GM19351 (cell line): Measurements from ENCODE around the gene WDR33.

Source experiments
- ATAC-seq: cut with Tn5 transposase; IDR thresholded peaks from one replicate; pipeline ENCODE4 v1.9.1; 2021; ENCODE audit warnings: mild to moderate bottlenecking, moderate library complexity; ENCODE audit not compliant: unreplicated experiment

Gene WDR33

DNA sequence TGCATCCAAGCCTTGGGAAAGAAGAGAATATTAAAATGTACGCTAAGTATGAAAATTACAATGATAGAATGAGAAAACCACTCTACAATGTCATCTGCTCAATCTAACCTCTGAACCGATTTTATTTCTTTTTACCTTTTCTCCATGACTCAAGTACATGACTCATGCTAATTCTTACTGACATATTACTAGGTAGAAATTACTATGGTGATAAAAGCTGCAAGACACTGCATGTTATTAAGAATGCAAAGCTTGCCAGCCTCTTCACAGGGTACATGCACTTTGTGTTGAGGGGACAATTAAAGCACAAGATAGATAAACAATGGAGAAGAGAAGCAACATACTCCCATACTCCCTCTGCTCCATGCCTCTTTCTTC is 89.0 kb downstream of the WDR33 start:
- ATAC-seq: no peak

DNA sequence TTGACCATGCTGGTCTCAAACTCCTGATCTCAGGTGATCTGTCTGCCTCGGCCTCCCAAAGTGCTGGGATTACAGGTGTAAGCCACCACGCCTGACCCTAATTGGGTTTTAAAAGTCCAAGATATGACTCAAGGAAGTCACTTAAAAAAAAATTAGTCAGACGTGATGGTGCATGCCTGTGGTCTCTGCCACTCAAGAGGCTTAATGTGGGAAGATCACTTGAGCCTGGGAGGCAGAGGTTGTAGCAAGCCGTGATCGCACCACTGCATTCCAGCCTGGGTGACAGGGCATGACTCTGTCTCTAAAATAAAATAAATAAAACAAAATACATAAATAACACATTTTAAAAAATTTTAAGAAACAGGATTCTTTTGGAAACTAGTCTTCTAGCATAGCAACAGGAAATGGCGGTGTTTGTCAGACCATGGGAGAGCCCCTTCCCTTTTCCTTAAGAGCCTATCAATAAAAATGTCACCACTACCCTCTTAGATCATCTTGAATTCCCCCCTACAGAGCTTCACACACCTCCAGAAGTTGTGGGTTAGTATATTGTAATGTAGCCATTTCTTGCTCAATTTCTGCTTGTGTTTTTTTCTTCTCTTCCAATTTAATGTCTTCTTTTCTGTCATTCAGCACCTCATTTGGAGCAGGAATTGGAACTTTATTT is 89.5 kb downstream of the WDR33 start:
- no peak for ATAC-seq

DNA sequence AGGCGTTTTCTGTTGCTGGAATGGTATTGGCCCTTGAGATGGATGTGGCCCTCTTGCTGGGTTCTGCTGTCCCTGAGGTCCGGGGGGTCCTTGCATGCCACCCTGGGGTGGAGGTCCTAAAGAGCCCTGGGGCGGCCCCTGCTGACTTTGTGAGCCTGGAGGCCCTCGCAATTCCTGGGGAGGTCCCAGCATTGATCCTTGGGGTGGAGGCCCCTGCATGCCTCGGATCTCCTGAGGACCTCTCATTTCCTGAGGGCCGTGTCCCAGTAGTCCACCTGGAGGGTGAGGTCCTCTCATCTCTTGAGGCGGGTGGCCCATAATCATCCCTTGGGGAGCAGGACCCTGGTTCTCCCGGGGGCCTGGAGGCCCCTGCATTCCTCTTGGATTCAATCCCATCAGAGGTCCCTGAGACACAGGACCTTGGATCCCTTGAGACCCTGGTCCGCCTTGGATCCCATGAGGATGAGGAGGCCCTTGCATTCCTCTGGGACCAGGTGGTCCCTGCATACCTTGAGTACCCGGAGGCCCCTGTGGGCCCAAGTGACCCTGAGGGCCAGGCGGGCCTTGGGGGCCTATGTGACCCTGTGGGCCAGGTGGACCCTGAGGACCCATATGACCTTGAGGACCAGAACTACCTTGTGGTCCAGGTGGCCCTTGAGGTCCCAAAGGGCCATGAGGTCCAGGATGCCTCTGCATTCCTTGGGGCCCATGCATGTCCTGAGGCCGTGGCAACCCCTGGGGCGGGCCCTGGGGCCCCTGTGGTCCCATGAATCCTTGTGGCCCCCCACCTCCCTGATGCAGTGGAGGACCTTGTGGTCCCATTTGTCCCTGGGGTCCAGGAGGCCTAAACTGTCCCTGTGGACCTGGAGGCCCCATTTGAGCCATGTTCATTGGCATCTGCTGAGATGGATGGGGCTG is 91.4 kb downstream of the WDR33 start:
- ATAC-seq: no peak

DNA sequence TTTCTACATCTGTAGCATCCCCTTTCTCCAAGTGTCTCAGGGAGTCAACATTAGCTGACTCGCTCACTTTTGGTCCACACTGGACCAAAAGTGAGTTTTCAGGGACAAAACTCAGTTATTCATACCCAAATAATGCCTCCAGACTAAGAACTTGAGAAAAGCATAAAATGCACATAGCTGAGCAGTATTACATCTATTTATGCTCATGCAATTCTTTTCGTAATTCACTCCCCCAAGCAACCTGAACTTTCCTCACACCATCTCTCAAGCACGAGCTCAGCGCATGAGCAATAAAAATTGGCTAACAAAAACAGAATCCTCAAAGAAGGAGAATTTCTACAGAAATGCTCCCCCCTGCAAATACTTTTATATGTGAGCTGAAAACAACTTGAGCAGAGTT is 92.7 kb downstream of the WDR33 start:
- ATAC-seq: no peak

DNA sequence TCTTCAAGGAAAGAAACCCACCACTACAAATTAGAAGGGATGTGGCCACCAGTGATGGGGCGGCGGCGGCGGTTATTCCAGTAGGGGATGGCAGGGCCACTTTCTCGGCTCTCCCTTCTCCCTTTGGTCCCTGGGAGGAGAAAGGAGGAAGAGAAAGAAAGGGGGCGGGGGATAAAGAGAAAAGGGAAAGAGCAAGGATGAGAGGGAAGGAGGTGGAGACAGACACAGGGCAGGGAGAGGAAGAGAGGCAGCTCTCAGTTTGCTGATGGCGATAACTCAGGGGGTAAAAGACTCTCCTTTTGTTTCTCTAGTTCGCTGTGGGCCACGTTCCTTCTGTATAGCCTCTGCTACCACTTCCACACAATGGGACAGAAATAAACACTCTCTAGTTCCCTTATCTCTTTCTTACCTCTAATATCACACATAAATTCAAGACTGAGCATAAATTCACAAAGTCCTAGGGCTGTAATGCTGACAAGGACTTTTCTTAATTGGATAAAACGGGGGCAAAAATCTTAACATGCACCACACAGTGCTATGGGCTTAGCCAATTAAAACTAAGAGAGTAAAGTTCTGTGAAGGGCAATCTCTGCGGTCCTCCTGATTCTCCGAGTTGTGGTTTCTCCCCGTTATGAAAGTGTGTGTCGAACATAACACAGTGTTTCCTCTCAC is 95.1 kb downstream of the WDR33 start:
- no peak for ATAC-seq

DNA sequence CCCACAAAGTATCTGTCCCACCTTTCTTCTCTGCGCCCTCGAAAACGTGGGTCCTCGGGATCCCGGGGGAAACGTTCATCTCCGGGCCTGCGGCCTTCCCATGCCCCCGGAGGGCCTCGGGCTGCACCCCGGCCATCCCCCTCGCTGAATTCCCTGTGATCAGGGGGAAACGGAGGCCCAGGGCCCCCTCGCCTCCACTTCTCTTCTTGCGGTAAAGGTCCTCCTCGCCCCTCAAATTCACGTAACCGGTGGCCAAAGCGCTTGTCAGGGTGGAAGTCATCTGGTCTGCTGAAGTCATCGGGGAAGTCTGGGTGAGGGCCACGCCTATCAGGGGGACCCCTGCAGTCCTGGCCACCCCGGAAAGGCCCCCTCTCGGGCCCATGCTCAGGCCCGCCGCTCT is 97.4 kb downstream of the WDR33 start:
- ATAC-seq: no peak

DNA sequence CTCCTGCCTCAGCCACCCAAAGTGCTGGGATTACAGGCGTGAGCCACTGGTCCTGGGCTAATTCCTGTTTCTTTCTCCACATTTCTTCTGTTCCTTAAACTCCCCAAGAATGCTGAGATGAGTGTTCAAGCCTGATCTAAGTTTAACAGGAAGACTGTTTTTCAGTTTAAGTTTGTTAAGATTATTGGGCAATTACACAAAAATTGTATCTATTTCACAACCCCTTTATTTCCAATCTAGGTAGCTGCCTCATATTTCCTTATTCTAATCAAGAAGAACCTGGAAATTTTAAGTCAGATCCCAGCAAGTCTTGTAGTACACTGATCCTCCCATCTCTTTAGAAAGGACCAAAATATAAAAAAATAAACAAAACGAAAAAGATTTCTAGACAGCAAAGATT is 98.0 kb downstream of the WDR33 start:
- ATAC-seq: no peak

DNA sequence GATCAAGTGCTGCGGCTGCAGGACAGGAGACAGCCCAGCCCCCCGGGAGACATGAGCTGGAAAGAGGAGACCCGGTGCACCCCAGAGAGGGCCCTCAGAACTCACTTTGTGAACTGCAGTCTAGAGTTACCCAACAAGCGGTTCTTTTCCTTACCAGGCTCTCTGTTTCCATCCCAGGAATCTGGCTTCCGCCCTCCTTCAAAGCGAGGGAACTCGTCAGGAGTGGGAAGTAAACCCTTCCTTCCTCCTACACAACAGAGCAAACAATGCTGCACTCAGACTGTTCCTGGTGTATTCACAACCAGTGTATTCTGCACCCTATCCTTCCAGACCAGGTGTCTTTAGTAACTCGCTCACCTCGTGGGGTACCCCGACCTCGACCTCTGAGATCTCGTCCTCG is 101.6 kb downstream of the WDR33 start:
- no peak for ATAC-seq

DNA sequence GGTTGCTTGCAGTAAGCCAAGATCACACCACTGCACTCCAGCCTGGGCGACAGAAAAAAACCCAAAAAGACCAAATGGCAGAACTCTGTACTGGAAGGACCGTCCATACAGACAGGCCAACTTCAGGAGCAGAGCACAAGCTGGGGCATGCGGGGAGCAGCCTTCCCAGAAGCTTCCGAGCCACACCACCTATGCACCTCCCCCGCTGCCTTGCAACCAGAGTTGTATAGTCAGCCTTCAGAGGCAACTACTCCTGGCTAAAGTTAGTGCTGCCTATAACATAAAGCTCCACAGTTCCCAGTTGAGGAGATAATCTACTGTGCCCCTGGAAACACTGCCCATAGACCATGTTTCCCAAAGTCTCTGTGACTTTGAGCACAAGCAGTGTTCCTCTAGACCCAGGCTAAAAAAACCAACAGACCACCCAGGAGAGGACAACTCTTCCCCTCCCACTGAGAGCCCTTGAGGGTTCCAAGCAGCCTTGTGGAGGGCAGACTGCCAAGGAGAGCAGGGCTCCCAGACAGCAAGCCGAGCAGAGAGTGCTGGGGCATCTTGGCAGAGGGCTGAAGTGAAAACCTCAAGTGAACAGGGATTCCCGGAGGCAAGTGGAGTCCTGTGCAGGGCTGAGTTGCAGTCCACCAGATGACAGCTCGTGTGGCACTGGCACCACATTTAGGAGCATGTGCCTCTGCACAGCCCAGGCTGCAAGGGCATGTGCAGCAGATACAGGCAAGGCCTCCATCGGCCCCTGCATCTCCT is 102.9 kb downstream of the WDR33 start:
- ATAC-seq: no peak

DNA sequence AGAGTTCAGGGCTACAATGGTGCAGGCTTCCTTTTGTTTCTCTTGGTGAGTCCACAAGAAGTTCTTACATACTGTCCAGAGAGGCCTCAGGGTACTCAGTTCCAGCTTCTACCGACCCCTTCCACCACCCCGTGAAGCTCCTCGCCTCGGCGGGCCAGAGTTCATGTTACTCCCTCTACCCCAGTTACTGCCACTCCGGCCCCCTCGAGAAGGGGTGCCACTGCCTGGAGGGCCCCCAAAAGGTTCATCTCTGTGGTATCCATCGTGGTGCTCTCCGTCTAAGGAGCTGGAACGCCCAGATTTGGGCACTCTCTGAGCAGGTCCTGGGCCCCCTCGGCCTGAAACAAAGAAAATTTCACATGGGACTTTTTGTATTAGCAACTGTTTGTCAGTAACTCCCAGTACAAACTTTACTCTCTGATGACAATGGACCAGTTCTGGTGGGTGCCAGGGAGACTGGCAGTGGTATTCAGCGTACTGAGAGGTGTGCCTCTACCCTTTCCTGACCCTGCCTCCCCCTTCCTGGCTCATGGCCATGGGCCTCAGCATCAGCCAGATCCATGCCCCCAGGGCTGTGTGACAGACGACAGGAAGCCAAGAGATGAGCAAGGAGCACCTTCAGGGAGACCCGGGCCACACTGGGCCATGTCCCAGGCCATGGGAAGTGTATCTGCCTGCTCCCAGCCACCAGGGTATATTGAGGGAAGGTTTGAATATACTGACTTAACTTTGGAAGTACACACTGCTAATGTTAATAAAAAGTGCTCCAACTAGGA is 104.6 kb downstream of the WDR33 start:
- no peak for ATAC-seq

DNA sequence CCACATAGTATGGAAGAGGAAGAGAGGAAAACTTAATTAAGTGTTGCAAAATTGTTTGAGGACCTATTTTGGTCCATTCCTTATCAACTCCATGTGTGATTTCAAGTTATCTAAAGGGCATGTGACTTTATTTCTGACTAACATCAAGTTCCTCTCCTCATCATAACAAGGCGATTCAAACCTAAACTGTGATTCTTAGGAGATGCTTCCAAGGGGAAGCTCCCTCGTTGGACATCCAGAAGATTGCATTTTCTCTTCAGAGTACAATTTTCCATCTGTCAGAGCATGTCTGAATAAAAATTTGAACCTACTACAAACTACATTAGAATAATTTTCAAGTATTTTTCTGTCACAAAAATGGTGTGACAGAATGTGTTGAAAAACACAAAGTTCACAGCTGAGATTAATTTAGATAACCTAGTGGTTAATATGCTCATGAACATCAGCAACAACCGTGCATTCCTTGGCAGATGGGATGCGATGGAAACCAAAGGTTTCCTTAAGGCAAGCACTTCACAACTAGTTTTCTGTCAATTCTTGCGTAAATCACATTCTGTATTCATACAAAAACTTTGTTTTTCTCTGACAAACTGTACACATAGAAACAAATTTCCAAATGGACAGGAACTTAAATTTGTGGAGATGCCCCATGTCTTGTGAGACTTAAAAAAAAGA is 105.4 kb downstream of the WDR33 start:
- ATAC-seq: no peak

DNA sequence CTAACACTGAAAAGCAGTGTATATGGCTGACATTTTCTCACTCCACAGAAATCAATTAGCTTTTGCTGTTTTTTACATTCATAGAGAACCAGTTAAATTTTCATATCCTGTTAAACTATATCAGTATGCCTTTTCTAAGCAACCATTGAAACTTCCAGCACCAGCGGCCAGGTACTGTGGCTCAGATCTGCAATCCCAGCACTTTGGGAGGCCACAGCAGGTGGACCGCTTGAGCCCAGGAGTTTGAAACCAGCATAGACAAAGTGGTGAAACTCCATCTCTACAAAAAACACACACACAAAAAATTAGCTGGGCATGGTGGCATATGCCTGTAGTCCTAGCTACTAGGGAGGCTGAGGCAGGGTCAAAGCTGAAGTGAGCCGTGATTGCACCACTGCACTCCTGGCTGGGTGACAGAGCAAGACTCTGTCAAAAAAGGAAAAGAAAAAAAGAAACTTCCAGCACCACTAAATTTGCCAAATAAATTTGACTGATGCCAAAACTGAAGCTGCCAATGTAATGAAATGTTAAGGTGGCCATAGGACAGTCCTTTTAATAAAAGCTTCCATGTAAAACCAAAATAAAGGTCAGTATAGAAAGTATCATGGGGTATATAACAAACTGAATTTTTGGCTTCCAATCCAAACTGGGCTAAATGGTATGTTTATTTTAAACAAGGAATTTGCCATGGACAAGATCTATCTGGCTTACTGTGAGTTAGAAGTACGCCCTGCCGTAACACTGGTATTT is 106.2 kb downstream of the WDR33 start:
- no peak for ATAC-seq

DNA sequence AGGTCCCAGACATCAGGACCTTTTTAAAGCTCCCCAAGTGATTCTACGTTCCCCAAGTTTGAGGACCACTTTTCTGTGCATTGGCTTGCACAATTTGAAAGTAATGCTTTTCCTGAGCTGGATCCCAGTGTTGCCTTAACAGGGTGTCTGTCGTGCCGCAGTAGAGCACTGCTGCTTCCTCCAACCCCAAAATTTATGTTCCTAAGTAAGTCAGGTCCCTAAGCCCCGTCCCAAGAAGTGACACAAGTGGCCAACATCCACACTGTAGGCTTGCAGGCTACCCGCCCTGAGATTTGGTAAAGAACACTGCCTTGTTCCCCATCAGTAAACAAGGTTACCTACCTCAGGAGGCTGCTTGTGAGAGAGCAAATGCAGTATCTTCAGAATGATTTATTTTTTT is 107.7 kb downstream of the WDR33 start:
- no peak for ATAC-seq

DNA sequence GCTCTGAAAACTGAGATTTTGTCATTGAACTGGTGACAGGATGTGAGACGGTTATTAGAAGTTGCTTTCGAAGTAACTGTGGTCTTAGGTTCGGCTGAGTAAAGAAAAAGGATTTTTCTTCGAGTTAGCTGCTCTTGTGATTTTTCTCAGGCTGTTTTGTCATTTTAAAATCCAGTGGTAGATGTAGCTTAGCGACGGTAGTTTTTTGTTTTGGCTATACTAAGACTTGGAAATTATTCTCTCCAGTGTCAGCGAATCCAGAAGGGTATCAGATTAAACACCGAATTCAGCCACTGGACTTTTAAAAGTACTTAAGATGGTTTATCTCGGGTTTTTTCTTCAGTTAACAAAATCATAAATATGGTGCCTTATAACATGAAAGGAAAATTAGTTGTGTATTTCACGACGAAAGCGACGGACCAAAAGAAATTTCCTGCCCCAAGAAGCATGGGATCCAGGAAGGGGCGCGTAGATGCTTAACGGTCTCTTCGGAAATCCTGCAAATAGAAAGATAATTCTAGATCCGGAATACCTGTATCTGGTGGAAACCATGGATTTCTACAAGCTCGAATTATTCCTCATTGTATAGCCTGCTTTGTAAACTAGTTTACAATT is 108.5 kb downstream of the WDR33 start:
- no peak for ATAC-seq

DNA sequence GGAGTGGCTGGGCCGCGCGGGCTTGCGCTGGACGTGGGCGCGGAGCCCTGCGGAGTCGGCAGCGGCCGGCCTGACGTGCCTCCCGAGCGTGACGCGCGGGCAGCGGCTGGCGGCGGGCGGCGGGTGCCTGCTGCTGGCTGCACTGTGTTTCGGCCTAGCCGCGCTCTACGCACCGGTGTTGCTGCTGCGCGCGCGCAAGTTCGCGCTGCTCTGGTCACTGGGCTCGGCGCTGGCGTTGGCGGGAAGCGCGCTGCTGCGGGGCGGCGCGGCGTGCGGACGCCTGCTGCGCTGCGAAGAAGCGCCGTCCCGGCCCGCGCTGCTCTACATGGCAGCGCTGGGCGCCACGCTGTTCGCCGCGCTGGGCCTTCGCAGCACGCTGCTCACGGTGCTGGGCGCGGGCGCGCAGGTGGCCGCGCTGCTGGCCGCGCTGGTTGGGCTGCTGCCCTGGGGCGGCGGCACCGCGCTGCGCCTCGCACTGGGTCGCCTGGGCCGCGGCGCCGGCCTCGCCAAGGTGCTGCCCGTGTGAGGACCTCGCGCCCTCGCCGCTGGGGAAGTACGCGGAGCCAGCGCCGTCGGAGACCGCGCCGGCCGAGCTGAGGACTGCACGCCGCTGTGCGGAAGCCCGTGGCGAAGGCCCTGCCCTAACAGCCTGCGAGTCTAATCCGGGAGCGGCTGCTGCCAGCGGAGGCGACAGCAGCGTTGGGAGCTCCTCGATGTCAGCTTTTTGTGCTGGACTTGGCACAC is 109.1 kb downstream of the WDR33 start:
- ATAC-seq: peak; percentile 39

DNA sequence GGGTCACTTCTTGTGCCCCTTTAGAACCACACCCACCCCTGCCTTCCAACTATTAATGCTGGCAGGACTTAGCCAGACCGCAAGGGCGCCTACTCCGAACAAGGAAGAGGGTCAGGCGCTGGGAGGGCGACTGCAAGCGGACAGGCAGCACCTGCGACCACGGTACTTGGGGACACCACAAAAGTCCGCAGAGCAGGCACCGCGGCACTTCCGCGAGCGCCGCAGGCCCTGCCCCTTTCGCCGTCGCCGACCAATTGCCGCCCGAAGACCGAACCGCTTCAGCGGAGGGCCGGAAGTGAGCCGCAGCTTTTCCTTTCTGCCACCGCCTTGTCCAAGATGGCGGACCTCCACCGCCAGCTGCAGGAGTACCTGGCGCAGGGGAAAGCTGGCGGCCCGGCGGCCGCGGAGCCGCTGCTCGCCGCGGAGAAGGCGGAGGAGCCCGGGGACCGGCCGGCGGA is 109.7 kb downstream of the WDR33 start, which contains the start of gene SFT2D3:
Gene SFT2D3 (plus strand): TSS at position 305 of the 458 bp plus-strand sequence. CDS start 32 bp downstream, at position 337.
- ATAC-seq: peak; percentile 64

DNA sequence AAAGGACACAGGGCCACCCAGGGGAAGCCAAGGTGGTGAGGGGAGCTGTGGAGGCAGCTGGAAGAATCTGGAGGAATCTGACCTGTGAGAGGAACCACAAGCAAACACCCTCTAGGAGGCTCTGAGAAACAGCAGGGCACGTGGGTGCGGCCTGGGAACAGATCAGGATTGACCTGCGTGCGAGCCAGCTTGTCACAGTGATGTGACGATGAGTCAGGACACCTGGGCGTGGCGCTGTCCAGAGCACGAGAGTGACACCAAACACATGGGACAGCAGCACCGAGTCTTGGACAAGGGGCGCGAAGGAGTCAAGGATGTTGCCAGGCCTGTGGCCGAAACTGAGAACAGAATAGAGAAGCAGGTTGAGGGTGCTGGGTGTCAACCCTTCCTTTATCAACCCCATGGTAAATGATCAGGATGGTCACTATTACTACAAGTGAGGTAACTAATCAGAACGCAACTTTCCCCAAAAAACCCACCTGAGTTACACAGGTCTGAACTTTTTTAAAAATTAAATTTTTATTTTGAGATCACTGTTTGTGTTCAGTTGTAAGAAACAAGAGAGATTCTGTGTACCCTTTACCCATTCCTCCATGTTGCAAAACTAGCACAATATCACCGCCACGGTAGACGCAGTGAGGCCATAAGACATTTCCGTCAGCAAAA is 110.3 kb downstream of the WDR33 start:
- ATAC-seq: peak; percentile 66
